Measurements from ENCODE around the gene TBC1D22A.

Gene TBC1D22A

GRCh38 chr22:46748908-46749675 lies 13.4 kb upstream of the TBC1D22A start:
- TF ChIP-seq POU6F1 (CRISPR knock-in tag; IDR thresholded peaks at IDR 0.05; ENCODE audit: borderline replicate concordance, low read depth): no peak
- no peak for TF ChIP-seq RARB (CRISPR knock-in tag; IDR thresholded peaks at IDR 0.05)
- no peak for TF ChIP-seq ZNF8 (CRISPR knock-in tag; IDR thresholded peaks at IDR 0.05)
- TF ChIP-seq ZNF565 (CRISPR knock-in tag; conservative IDR thresholded peaks at IDR 0.05; ENCODE audit: low read depth): no peak
- no peak for TF ChIP-seq SNAI2 (CRISPR knock-in tag; IDR thresholded peaks at IDR 0.05)
- no peak for TF ChIP-seq CSDC2 (CRISPR knock-in tag; IDR thresholded peaks at IDR 0.05)
- no peak for TF ChIP-seq ZNF70 (CRISPR knock-in tag; IDR thresholded peaks at IDR 0.05)

GRCh38 chr22:46749682-46750529 lies 12.5 kb upstream of the TBC1D22A start:
- TF ChIP-seq POU6F1 (CRISPR knock-in tag; IDR thresholded peaks at IDR 0.05; ENCODE audit: borderline replicate concordance, low read depth) (no peak), ESRRG (CRISPR knock-in tag; IDR thresholded peaks at IDR 0.05) (no peak), RARB (CRISPR knock-in tag; IDR thresholded peaks at IDR 0.05) (no peak), ARNTL (CRISPR knock-in tag; IDR thresholded peaks at IDR 0.05; ENCODE audit: borderline replicate concordance, low read depth) (no peak), TOX (CRISPR knock-in tag; IDR thresholded peaks at IDR 0.05; ENCODE audit: borderline replicate concordance) (no peak), SNAI2 (CRISPR knock-in tag; IDR thresholded peaks at IDR 0.05) (no peak), ZC3H10 (CRISPR knock-in tag; IDR thresholded peaks at IDR 0.05) (no peak), ZNF565 (CRISPR knock-in tag; conservative IDR thresholded peaks at IDR 0.05; ENCODE audit: low read depth) (no peak), CREB5 (CRISPR knock-in tag; IDR thresholded peaks at IDR 0.05; ENCODE audit: low read depth) (no peak), TCF4 (CRISPR knock-in tag; IDR thresholded peaks at IDR 0.05; ENCODE audit: borderline replicate concordance) (no peak), ZNF70 (CRISPR knock-in tag; IDR thresholded peaks at IDR 0.05) (no peak), TSHZ2 (CRISPR knock-in tag; IDR thresholded peaks at IDR 0.05) (no peak), OSR1 (CRISPR knock-in tag; IDR thresholded peaks at IDR 0.05) (no peak), BACH2 (CRISPR knock-in tag; IDR thresholded peaks at IDR 0.05; ENCODE audit: borderline replicate concordance) (no peak), CSDC2 (CRISPR knock-in tag; IDR thresholded peaks at IDR 0.05) (no peak)
- TF ChIP-seq, protein P1, sequence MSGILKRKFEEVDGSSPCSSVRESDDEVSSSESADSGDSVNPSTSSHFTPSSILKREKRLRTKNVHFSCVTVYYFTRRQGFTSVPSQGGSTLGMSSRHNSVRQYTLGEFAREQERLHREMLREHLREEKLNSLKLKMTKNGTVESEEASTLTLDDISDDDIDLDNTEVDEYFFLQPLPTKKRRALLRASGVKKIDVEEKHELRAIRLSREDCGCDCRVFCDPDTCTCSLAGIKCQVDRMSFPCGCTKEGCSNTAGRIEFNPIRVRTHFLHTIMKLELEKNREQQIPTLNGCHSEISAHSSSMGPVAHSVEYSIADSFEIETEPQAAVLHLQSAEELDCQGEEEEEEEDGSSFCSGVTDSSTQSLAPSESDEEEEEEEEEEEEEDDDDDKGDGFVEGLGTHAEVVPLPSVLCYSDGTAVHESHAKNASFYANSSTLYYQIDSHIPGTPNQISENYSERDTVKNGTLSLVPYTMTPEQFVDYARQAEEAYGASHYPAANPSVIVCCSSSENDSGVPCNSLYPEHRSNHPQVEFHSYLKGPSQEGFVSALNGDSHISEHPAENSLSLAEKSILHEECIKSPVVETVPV (CRISPR knock-in tag; IDR thresholded peaks at IDR 0.05): no peak
- TF ChIP-seq, protein P2, sequence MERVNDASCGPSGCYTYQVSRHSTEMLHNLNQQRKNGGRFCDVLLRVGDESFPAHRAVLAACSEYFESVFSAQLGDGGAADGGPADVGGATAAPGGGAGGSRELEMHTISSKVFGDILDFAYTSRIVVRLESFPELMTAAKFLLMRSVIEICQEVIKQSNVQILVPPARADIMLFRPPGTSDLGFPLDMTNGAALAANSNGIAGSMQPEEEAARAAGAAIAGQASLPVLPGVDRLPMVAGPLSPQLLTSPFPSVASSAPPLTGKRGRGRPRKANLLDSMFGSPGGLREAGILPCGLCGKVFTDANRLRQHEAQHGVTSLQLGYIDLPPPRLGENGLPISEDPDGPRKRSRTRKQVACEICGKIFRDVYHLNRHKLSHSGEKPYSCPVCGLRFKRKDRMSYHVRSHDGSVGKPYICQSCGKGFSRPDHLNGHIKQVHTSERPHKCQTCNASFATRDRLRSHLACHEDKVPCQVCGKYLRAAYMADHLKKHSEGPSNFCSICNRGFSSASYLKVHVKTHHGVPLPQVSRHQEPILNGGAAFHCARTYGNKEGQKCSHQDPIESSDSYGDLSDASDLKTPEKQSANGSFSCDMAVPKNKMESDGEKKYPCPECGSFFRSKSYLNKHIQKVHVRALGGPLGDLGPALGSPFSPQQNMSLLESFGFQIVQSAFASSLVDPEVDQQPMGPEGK (CRISPR knock-in tag; IDR thresholded peaks at IDR 0.05; ENCODE audit: borderline replicate concordance): no peak
- ATAC-seq: no peak

More at GRCh38 chr22:46748908-46749675, 13.4 kb upstream of the TBC1D22A start:
- ATAC-seq: peak; percentile 22
